H1 (cell line): Measurements from ENCODE around the gene ATP6V1E1.

Experiments
- EGR1 ChIP-seq: IDR thresholded peaks from 2 replicates; pipeline ENCODE4 v1.6.1; 2011; ENCODE audit warnings: low read depth, low read length, borderline replicate concordance
- EP300 ChIP-seq, 2 experiments: IDR thresholded peaks; 1 replicate in 1 of 2; 2 replicates in 1 of 2; pipeline ENCODE4 v1.6.1; 2011 to 2012; ENCODE audit warnings: low read depth in 2 of 2, low read length in 2 of 2, mild to moderate bottlenecking in 2 of 2, borderline replicate concordance in 1 of 2, inconsistent platforms in 1 of 2, moderate library complexity in 1 of 2
- HDAC6 ChIP-seq: IDR thresholded peaks from one replicate; pipeline ENCODE4 v1.7.1; 2012; ENCODE audit warnings: low read depth, mild to moderate bottlenecking, inconsistent platforms, low read length, moderate library complexity
- POLR2A ChIP-seq, 2 experiments: IDR thresholded peaks; 1 replicate in 1 of 2; 2 replicates in 1 of 2; pipeline ENCODE4 v1.6.1; 2011; ENCODE audit warnings: low read depth in 2 of 2, low read length in 2 of 2, mild to moderate bottlenecking in 2 of 2; ENCODE audit errors: control extremely low read depth in 1 of 2
- RAD21 ChIP-seq, 2 experiments: IDR thresholded peaks in 1 of 2; conservative IDR thresholded peaks in 1 of 2; 2 replicates each; pipeline ENCODE4 v1.6.1; 2011; ENCODE audit warnings: low read depth in 2 of 2, low read length in 2 of 2, improper control_type of control experiment in 1 of 2, inconsistent platforms in 1 of 2, mild to moderate bottlenecking in 1 of 2, moderate library complexity in 1 of 2
- ZNF274 ChIP-seq: IDR thresholded peaks from 2 replicates; pipeline ENCODE4 v1.7.0; 2012; ENCODE audit warnings: low read length, borderline replicate concordance; ENCODE audit errors: extremely low read depth
- TF ChIP-seq, protein P1 (sequence below), 3 experiments: IDR thresholded peaks; 1 replicate in 2 of 3; 2 replicates in 1 of 3; pipeline versions ENCODE4 v1.5.1 to v1.6.1; 2011; ENCODE audit warnings: low read length in 3 of 3, mild to moderate bottlenecking in 3 of 3, inconsistent platforms in 2 of 3, low read depth in 1 of 3, moderate library complexity in 1 of 3; ENCODE audit not compliant: insufficient read depth in 1 of 3; ENCODE audit errors: control extremely low read depth in 1 of 3

DNA sequence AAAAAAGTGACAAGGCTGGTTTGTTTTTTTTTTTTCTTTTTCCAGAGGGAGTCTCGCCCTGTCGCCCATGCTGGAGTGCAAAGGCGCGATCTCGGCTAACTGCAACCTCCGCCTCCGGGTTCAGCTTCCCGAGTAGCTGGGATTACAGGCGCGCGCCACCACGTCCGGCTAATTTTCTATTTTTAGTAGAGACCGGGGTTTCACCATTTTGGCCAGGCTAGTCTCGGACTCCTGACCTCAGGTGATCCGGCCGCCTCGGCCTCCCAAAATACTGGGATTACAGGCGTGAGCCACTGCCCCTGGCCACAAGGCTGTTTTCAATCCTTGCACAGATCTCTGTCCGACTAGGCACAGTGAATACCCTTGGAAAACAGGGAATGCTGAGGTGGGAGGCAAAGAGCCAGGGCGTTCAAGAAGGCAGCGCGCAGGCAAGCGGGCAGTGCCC is 566 bp downstream of the ATP6V1E1 start:
- TF ChIP-seq EGR1 = no peak
- TF ChIP-seq HDAC6 = no peak
- no peak for TF ChIP-seq ZNF274
- TF ChIP-seq, protein P1, sequence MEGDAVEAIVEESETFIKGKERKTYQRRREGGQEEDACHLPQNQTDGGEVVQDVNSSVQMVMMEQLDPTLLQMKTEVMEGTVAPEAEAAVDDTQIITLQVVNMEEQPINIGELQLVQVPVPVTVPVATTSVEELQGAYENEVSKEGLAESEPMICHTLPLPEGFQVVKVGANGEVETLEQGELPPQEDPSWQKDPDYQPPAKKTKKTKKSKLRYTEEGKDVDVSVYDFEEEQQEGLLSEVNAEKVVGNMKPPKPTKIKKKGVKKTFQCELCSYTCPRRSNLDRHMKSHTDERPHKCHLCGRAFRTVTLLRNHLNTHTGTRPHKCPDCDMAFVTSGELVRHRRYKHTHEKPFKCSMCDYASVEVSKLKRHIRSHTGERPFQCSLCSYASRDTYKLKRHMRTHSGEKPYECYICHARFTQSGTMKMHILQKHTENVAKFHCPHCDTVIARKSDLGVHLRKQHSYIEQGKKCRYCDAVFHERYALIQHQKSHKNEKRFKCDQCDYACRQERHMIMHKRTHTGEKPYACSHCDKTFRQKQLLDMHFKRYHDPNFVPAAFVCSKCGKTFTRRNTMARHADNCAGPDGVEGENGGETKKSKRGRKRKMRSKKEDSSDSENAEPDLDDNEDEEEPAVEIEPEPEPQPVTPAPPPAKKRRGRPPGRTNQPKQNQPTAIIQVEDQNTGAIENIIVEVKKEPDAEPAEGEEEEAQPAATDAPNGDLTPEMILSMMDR (IDR thresholded peaks at IDR 0.05; ENCODE audit: control extremely low read depth in 1 of 3, insufficient read depth in 1 of 3, low read depth in 1 of 3, low read length in 3 of 3) = no peak
- no peak for TF ChIP-seq POLR2A (IDR thresholded peaks at IDR 0.05; ENCODE audit: control extremely low read depth in 1 of 2, low read depth in 2 of 2, low read length in 2 of 2)
- TF ChIP-seq EP300 (IDR thresholded peaks at IDR 0.05; ENCODE audit: borderline replicate concordance in 1 of 2, low read depth in 2 of 2, low read length in 2 of 2) = no peak
- TF ChIP-seq RAD21 (IDR thresholded peaks at IDR 0.05 in 1 of 2, conservative IDR thresholded peaks at IDR 0.05 in 1 of 2; ENCODE audit: low read depth in 2 of 2, low read length in 2 of 2) = no peak
